ENCODE results near the gene ZSWIM1.

Gene ZSWIM1

GRCh38 chr20:45933266-45934045, 52.4 kb downstream of the ZSWIM1 start:
- peak; percentile 42 for DNase-seq

- DNase-seq, result peak; percentile 65
These were observed 53.1 kb downstream of the ZSWIM1 start for GRCh38 chr20:45934046-45934585.

All from GDM1 (cell line).